K562 (cell line): ENCODE data around the gene RAB24. TPM values are rescaled to one million over a fixed set of nuclear protein-coding genes. Genes with fewer than 3 reads are reported as not detected.
A peak's percentile ranks its signal among the peaks of the same experiment; 100 is the strongest.

Source experiments
- BHLHE40 ChIP-seq: IDR thresholded peaks from 2 replicates; pipeline ENCODE4 v1.6.1; 2011; ENCODE audit warnings: low read length, improper control_type of control experiment
- FOXA3 ChIP-seq, 2 experiments: fragments of 450-650 bp in 1 of 2; sonication (generic) in 1 of 2; formaldehyde crosslinking; IDR thresholded peaks in 1 of 2; conservative IDR thresholded peaks in 1 of 2; 2 replicates each; pipeline versions ENCODE4 v1.4.0 to v1.8.0; 2020 to 2022; ENCODE audit warnings: mild to moderate bottlenecking in 2 of 2, missing genetic modification reagents in 1 of 2
- GTF2E2 ChIP-seq: fragments of 200-800 bp; sonication (Bioruptor generic); IDR thresholded peaks from 2 replicates; pipeline ENCODE4 v1.6.1; 2016; ENCODE audit warnings: missing genetic modification characterization, missing compliant biosample characterization
- NCOA1 ChIP-seq: fragments of 450-650 bp; IDR thresholded peaks from 2 replicates; pipeline ENCODE4 v1.6.1; 2016; ENCODE audit warnings: low read depth
- NR4A1 ChIP-seq, 2 experiments: fragments of 250-450 bp in 1 of 2; fragments of 450-650 bp in 1 of 2; sonication (Bioruptor Pico) in 1 of 2; IDR thresholded peaks; 2 replicates each; pipeline versions ENCODE4 v1.4.0 to v1.6.1; 2016 to 2020; ENCODE audit warnings: mild to moderate bottlenecking in 2 of 2, missing compliant biosample characterization in 1 of 2, missing genetic modification characterization in 1 of 2, moderate library complexity in 1 of 2
- PYGO2 ChIP-seq: fragments of 450-650 bp; IDR thresholded peaks from 2 replicates; pipeline ENCODE4 v1.6.1; 2016; ENCODE audit warnings: mild to moderate bottlenecking, missing genetic modification characterization, moderate library complexity, missing compliant biosample characterization
- SIN3B ChIP-seq: fragments of 450-650 bp; IDR thresholded peaks from 2 replicates; pipeline ENCODE4 v1.6.1; 2017; ENCODE audit warnings: low read depth, mild to moderate bottlenecking, moderate library complexity
- ZBTB17 ChIP-seq: fragments of 450-650 bp; formaldehyde crosslinking; IDR thresholded peaks from 2 replicates; pipeline ENCODE4 v1.4.0; 2020; ENCODE audit warnings: mild to moderate bottlenecking
- polyA plus RNA-seq, 8 experiments: library from polyadenylated mRNA; depleted of rRNA in 4 of 8; stranded (reverse) in 5 of 8; unstranded in 3 of 8; fragments of >200 nt; fragmentation: Nextera tagmentation in 2 of 8; fragmentation: Illumina TruSeq in 1 of 8; extraction: Ambion mirVana in 2 of 8; extraction: Trizol in 1 of 8; gene quantifications; 2 replicates each; pipeline versions ENCODE4 v1.2.1 to v1.2.3, GENCODE V29; 2011 to 2014; ENCODE audit warnings: inconsistent platforms in 1 of 8, missing spikeins in 1 of 8
- total RNA-seq, 7 experiments: library from RNA; depleted of rRNA in 6 of 7; stranded (reverse); fragments of >200 nt in 6 of 7; fragmentation: Illumina TruSeq in 2 of 7; extraction: Trizol in 2 of 7; gene quantifications; 2 replicates each; pipeline versions ENCODE4 v1.2.1 to v1.2.3, GENCODE V29; 2011 to 2021; ENCODE audit warnings: low replicate concordance in 1 of 7
- TF ChIP-seq, protein P1 (sequence below): sonication (generic); formaldehyde crosslinking; IDR thresholded peaks from 2 replicates; pipeline ENCODE4 v1.8.0; 2022; ENCODE audit warnings: missing genetic modification reagents, mild to moderate bottlenecking, moderate library complexity, borderline replicate concordance
- TF ChIP-seq, protein P2 (sequence below): IDR thresholded peaks from 2 replicates; pipeline ENCODE4 v1.6.1; 2016; ENCODE audit warnings: missing genetic modification characterization, missing compliant biosample characterization
- TF ChIP-seq, protein P3 (sequence below), 2 experiments: fragments of 450-650 bp; formaldehyde crosslinking in 1 of 2; IDR thresholded peaks; 2 replicates each; pipeline versions ENCODE4 v1.4.0 to v1.6.1; 2014 to 2020; ENCODE audit warnings: mild to moderate bottlenecking in 2 of 2, borderline replicate concordance in 1 of 2, low read depth in 1 of 2
- TF ChIP-seq, protein P4 (sequence below), 2 experiments: fragments of 450-650 bp; IDR thresholded peaks; 2 replicates each; pipeline ENCODE4 v1.6.1; 2016

The RAB24 gene
- total and polyA plus RNA-seq, 9 of the 15 experiments (the other 6 are each of a cell fraction or from before 2014, with no cell fraction given) = 13.9 to 107 (median 34.8) TPM

DNA sequence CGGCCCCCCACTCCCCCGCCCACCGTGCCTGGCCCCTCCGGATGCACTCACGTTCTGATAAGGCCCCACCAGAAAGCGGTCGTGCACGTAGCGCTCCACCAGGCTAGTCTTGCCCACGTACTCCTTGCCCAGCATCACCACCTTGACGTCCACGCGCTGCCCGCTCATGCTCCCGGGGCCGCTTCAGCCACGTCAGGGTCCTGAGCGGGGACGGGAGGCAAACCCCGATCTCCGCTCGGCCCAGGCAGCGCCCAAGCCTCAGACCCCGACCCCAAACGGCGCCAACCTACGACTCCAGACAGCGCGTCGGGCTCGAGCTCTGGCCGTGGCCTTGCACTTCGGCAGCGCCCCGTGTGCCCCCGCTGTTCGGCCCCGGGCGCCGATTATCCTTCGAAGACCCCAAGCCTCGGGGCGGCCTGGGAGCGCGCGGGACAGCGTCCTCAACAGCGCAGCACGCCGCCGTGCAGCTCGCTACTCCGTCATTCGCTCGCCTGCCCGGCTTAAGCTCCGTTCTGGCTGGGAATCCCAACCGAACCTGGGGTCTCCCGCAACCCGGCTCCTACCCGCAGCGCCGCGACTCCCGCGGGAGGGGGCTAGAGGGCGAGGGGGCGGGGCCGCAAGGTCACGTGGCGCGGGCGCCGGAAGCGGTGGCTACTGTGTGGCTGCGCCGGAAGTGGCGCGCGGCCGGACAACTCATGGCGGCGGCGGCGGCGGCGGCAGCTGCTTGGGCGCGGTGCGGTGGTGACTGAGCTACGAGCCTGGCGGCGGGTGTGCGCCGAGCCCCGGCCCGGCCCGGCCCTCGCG is at the start of gene RAB24, which contains the start of gene PRELID1 (continued):
- TF ChIP-seq, protein P1, sequence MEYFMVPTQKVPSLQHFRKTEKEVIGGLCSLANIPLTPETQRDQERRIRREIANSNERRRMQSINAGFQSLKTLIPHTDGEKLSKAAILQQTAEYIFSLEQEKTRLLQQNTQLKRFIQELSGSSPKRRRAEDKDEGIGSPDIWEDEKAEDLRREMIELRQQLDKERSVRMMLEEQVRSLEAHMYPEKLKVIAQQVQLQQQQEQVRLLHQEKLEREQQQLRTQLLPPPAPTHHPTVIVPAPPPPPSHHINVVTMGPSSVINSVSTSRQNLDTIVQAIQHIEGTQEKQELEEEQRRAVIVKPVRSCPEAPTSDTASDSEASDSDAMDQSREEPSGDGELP (CRISPR knock-in tag) = peak; percentile 53
- no peak for TF ChIP-seq NCOA1
- TF ChIP-seq BHLHE40 = peak; percentile 61
- TF ChIP-seq, protein P2, sequence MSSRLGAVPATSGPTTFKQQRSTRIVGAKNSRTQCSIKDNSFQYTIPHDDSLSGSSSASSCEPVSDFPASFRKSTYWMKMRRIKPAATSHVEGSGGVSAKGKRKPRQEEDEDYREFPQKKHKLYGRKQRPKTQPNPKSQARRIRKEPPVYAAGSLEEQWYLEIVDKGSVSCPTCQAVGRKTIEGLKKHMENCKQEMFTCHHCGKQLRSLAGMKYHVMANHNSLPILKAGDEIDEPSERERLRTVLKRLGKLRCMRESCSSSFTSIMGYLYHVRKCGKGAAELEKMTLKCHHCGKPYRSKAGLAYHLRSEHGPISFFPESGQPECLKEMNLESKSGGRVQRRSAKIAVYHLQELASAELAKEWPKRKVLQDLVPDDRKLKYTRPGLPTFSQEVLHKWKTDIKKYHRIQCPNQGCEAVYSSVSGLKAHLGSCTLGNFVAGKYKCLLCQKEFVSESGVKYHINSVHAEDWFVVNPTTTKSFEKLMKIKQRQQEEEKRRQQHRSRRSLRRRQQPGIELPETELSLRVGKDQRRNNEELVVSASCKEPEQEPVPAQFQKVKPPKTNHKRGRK (tag) = no peak
- TF ChIP-seq FOXA3 (CRISPR knock-in tag; conservative IDR thresholded peaks at IDR 0.05 in 1 of 2, IDR thresholded peaks at IDR 0.05 in 1 of 2) = 0 out of 4 replicates have a peak, but pooled peaks of 1 of the 2 experiments have one; percentile 13
- TF ChIP-seq SIN3B = peak; percentile 98
- no peak for TF ChIP-seq ZBTB17 (CRISPR knock-in tag)
- peak; percentile 29; the same call in 1 of the 2 replicates for TF ChIP-seq GTF2E2 (tag)
- TF ChIP-seq, protein P3, sequence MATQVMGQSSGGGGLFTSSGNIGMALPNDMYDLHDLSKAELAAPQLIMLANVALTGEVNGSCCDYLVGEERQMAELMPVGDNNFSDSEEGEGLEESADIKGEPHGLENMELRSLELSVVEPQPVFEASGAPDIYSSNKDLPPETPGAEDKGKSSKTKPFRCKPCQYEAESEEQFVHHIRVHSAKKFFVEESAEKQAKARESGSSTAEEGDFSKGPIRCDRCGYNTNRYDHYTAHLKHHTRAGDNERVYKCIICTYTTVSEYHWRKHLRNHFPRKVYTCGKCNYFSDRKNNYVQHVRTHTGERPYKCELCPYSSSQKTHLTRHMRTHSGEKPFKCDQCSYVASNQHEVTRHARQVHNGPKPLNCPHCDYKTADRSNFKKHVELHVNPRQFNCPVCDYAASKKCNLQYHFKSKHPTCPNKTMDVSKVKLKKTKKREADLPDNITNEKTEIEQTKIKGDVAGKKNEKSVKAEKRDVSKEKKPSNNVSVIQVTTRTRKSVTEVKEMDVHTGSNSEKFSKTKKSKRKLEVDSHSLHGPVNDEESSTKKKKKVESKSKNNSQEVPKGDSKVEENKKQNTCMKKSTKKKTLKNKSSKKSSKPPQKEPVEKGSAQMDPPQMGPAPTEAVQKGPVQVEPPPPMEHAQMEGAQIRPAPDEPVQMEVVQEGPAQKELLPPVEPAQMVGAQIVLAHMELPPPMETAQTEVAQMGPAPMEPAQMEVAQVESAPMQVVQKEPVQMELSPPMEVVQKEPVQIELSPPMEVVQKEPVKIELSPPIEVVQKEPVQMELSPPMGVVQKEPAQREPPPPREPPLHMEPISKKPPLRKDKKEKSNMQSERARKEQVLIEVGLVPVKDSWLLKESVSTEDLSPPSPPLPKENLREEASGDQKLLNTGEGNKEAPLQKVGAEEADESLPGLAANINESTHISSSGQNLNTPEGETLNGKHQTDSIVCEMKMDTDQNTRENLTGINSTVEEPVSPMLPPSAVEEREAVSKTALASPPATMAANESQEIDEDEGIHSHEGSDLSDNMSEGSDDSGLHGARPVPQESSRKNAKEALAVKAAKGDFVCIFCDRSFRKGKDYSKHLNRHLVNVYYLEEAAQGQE (IDR thresholded peaks at IDR 0.05; ENCODE audit: borderline replicate concordance) = peak; percentile 84
- TF ChIP-seq, protein P3 (CRISPR knock-in tag; IDR thresholded peaks at IDR 0.05; ENCODE audit: low read depth) = no peak
- TF ChIP-seq, protein P4, sequence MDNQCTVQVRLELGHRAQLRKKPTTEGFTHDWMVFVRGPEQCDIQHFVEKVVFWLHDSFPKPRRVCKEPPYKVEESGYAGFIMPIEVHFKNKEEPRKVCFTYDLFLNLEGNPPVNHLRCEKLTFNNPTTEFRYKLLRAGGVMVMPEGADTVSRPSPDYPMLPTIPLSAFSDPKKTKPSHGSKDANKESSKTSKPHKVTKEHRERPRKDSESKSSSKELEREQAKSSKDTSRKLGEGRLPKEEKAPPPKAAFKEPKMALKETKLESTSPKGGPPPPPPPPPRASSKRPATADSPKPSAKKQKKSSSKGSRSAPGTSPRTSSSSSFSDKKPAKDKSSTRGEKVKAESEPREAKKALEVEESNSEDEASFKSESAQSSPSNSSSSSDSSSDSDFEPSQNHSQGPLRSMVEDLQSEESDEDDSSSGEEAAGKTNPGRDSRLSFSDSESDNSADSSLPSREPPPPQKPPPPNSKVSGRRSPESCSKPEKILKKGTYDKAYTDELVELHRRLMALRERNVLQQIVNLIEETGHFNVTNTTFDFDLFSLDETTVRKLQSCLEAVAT (IDR thresholded peaks at IDR 0.05) = no peak
- TF ChIP-seq NR4A1 (CRISPR knock-in tag; IDR thresholded peaks at IDR 0.05) = peak; percentile 17; the same call in 1 of the 2 replicates
- TF ChIP-seq NR4A1 (tag; IDR thresholded peaks at IDR 0.05) = no peak
- no peak for TF ChIP-seq PYGO2
